IMR-90 (cell line): ENCODE measurements around the gene KRTAP10-11. TPM values are rescaled to one million over a fixed set of nuclear protein-coding genes. Genes with fewer than 3 reads are reported as not detected.

Experiments used
- ATAC-seq: fragments of 200-7000 bp; cut with Tn5 transposase; 2 replicates; pipeline ENCODE4 v1.9.1; 2020; ENCODE audit warnings: low read depth, mild to moderate bottlenecking, moderate library complexity
- BruUV-seq: library from RNA; stranded (reverse); fragments of 400-500 nt; replicated peaks from 2 replicates; lab custom pipeline; 2021; lab: Mats Ljungman, UMichigan
- CTCF ChIA-PET: fragments of 300-600 bp; formaldehyde crosslinking; extraction: SDS; loops from one replicate; lab custom pipeline; 2021; ENCODE audit warnings: antibody characterized with exemption; lab: Yijun Ruan, JAX
- POLR2A ChIA-PET: fragments of 300-600 bp; sonication (Branson Sonifier 250); formaldehyde crosslinking; loops from one replicate; lab custom pipeline; 2022; ENCODE audit warnings: antibody characterized with exemption; ENCODE audit not compliant: unreplicated experiment; lab: Charles Lee
- DNase-seq: peaks from one replicate; pipeline ENCODE4 v3.0.0; 2013
- H2AFZ ChIP-seq: replicated peaks from 2 replicates; pipeline ENCODE3; 2013; ENCODE audit warnings: low read length, mild to moderate bottlenecking; ENCODE audit not compliant: poor library complexity
- H2AK5ac ChIP-seq: 2 replicates; pipeline ENCODE4 v1.6.1; 2013; ENCODE audit warnings: low read depth, low read length, inconsistent platforms
- H2AK9ac ChIP-seq: replicated peaks from 2 replicates; pipeline ENCODE3; 2013; ENCODE audit warnings: mild to moderate bottlenecking, low read depth, low read length, moderate library complexity; ENCODE audit not compliant: poor library complexity
- H2BK120ac ChIP-seq: 2 replicates; pipeline ENCODE4 v1.6.1; 2013; ENCODE audit warnings: low read depth, low read length, inconsistent platforms
- H2BK15ac ChIP-seq: 3 replicates; pipeline ENCODE4 v1.6.1; 2013; ENCODE audit warnings: low read depth, low read length, inconsistent platforms
- H2BK20ac ChIP-seq: 2 replicates; pipeline ENCODE4 v1.6.1; 2013; ENCODE audit warnings: low read depth, mild to moderate bottlenecking, inconsistent platforms, low read length, moderate library complexity
- H2BK5ac ChIP-seq: 2 replicates; pipeline ENCODE4 v1.6.1; 2013; ENCODE audit warnings: mild to moderate bottlenecking, low read depth, low read length, inconsistent platforms; ENCODE audit not compliant: poor library complexity, severe bottlenecking
- H3K14ac ChIP-seq: replicated peaks from 2 replicates; pipeline ENCODE4 v1.6.1; 2013; ENCODE audit warnings: low read depth, low read length, inconsistent platforms
- H3K18ac ChIP-seq: 2 replicates; pipeline ENCODE4 v1.6.1; 2013; ENCODE audit warnings: low read depth, low read length, control low read depth
- H3K23ac ChIP-seq: 2 replicates; pipeline ENCODE4 v1.6.1; 2013; ENCODE audit warnings: low read depth, low read length, inconsistent platforms
- H3K27ac ChIP-seq: 2 replicates; pipeline ENCODE4 v1.5.1; 2013; ENCODE audit warnings: mild to moderate bottlenecking, control low read depth, low read length; ENCODE audit not compliant: insufficient read depth
- H3K27me3 ChIP-seq: 2 replicates; pipeline ENCODE4 v1.6.1; 2013; ENCODE audit warnings: low read length; ENCODE audit not compliant: control insufficient read depth, insufficient read depth
- H3K36me3 ChIP-seq: 2 replicates; pipeline ENCODE4 v1.6.1; 2013; ENCODE audit warnings: low read length, mixed read lengths; ENCODE audit not compliant: control insufficient read depth, insufficient read depth
- H3K4ac ChIP-seq: 2 replicates; pipeline ENCODE4 v1.6.1; 2013; ENCODE audit warnings: low read depth, low read length, inconsistent platforms
- H3K4me1 ChIP-seq: 2 replicates; pipeline ENCODE4 v1.6.1; 2013; ENCODE audit warnings: low read length, mixed read lengths; ENCODE audit not compliant: control insufficient read depth, insufficient read depth
- H3K4me2 ChIP-seq: 2 replicates; pipeline ENCODE4 v1.6.1; 2013; ENCODE audit warnings: low read depth, mild to moderate bottlenecking, control low read depth, low read length, moderate library complexity
- H3K4me3 ChIP-seq: 2 replicates; pipeline ENCODE4 v1.5.1; 2013; ENCODE audit warnings: low read depth, mild to moderate bottlenecking, control low read depth, low read length, moderate library complexity; ENCODE audit not compliant: insufficient read depth
- H3K56ac ChIP-seq: 2 replicates; pipeline ENCODE4 v1.6.1; 2013; ENCODE audit warnings: low read length, inconsistent platforms; ENCODE audit not compliant: insufficient read depth; ENCODE audit errors: extremely low read depth
- H3K79me1 ChIP-seq, 2 experiments: 2 replicates each; pipeline ENCODE4 v1.6.1; 2013; ENCODE audit warnings: low read length in 2 of 2, inconsistent platforms in 1 of 2, low read depth in 1 of 2
- H3K9ac ChIP-seq: 2 replicates; pipeline ENCODE4 v1.6.1; 2013; ENCODE audit warnings: low read depth, low read length, control low read depth
- H3K9me1 ChIP-seq: 2 replicates; pipeline ENCODE4 v1.6.1; 2013; ENCODE audit warnings: low read length, inconsistent platforms; ENCODE audit not compliant: insufficient read depth
- H3K9me3 ChIP-seq: 2 replicates; pipeline ENCODE4 v1.6.1; 2013; ENCODE audit warnings: low read length; ENCODE audit not compliant: control insufficient read depth, insufficient read depth
- H4K20me1 ChIP-seq: 2 replicates; pipeline ENCODE4 v1.6.1; 2013; ENCODE audit warnings: low read length, inconsistent platforms; ENCODE audit not compliant: insufficient read depth
- H4K5ac ChIP-seq: 2 replicates; pipeline ENCODE4 v1.6.1; 2013; ENCODE audit warnings: mild to moderate bottlenecking, low read depth, low read length, control low read depth
- H4K8ac ChIP-seq, 2 experiments: 2 replicates each; pipeline ENCODE4 v1.6.1; 2013; ENCODE audit warnings: low read depth in 2 of 2, low read length in 2 of 2, control low read depth in 1 of 2, inconsistent platforms in 1 of 2
- H4K91ac ChIP-seq: 2 replicates; pipeline ENCODE4 v1.6.1; 2013; ENCODE audit warnings: low read depth, low read length, inconsistent platforms; ENCODE audit not compliant: insufficient read depth
- CTCF ChIP-seq: conservative IDR thresholded peaks from 2 replicates; pipeline ENCODE4 v1.5.1; 2012; ENCODE audit warnings: mild to moderate bottlenecking, low read depth, low read length, improper control_type of control experiment
- ELK1 ChIP-seq: fragments of 150-350 bp; IDR thresholded peaks from 2 replicates; pipeline ENCODE4 v1.6.1; 2016; ENCODE audit warnings: low read depth, mild to moderate bottlenecking, low read length, moderate library complexity, borderline replicate concordance
- FOS ChIP-seq: fragments of 150-350 bp; IDR thresholded peaks from 2 replicates; pipeline ENCODE4 v1.6.1; 2016; ENCODE audit warnings: low read depth, low read length
- MAZ ChIP-seq: IDR thresholded peaks from 2 replicates; pipeline ENCODE4 v1.6.1; 2012; ENCODE audit warnings: low read depth, mild to moderate bottlenecking, low read length, improper control_type of control experiment, moderate library complexity, borderline replicate concordance
- NFE2L2 ChIP-seq: fragments of 150-350 bp; IDR thresholded peaks from 2 replicates; pipeline ENCODE4 v1.6.1; 2016; ENCODE audit warnings: low read depth, mild to moderate bottlenecking, low read length
- RAD21 ChIP-seq: IDR thresholded peaks from 2 replicates; pipeline ENCODE4 v1.6.1; 2012; ENCODE audit warnings: low read length, improper control_type of control experiment
- RCOR1 ChIP-seq: IDR thresholded peaks from 2 replicates; pipeline ENCODE4 v1.6.1; 2012; ENCODE audit warnings: mild to moderate bottlenecking, low read length, improper control_type of control experiment; ENCODE audit not compliant: insufficient replicate concordance
- RFX5 ChIP-seq: IDR thresholded peaks from 2 replicates; pipeline ENCODE4 v1.8.0; 2012; ENCODE audit warnings: low read depth, mild to moderate bottlenecking, low read length, moderate library complexity
- WGBS, 2 experiments: methylation state at CpG; one replicate each; pipeline versions ENCODE4 v1.1.5 to v1.1.7; 2013; ENCODE audit warnings: missing lambda C conversion rate in 2 of 2; ENCODE audit not compliant: insufficient read length in 1 of 2; ENCODE audit errors: extremely low coverage in 2 of 2; 5-methylcytosine and 5-hydroxymethylcytosine counted together
- dilution Hi-C: fragments of 300-500 bp; cut with HindIII; formaldehyde crosslinking; loops from one replicate; pipeline ENCODE4 v1.14.3; 2018; ENCODE audit warnings: low sequenced_read_pairs; ENCODE audit not compliant: unreplicated experiment
- in situ Hi-C: fragments of 300-500 bp; cut with MboI; formaldehyde crosslinking; loops from 3 replicates; pipeline ENCODE4 v1.14.3; 2019; ENCODE audit warnings: low sequenced_read_pairs, inconsistent platforms, mixed read lengths
- intact Hi-C: fragments of 100-400 bp; cut with micrococcal nuclease; formaldehyde crosslinking; loops from 2 replicates; pipeline ENCODE4 v1.10.0; 2022
- polyA plus RNA-seq, 3 experiments: library from polyadenylated mRNA; depleted of rRNA; stranded (reverse); fragments of >200 nt; gene quantifications; 2 replicates each; pipeline ENCODE4 v1.2.3, GENCODE V29; 2012; ENCODE audit warnings: low replicate concordance in 1 of 3
- total RNA-seq: library from RNA; depleted of rRNA; stranded (reverse); fragments of >200 nt; gene quantifications from 2 replicates; pipeline ENCODE4 v1.2.3, GENCODE V29; 2012

The KRTAP10-11 gene
- total and polyA plus RNA-seq, 2 of the 4 experiments (the other 2 are of a cell fraction): not detected

- in situ Hi-C loops: no loop called here
- Histone ChIP-seq H3K27ac (no peak overlapping the region), H2BK20ac (no peak overlapping the region), H2AFZ (peak overlapping the region; percentile 14), H3K23ac (no peak overlapping the region), H3K4me3 (no peak overlapping the region), H2AK9ac (no peak overlapping the region), H3K14ac (no peak overlapping the region), H3K27me3 (peaks cover 2% of the 10 kb centered on the region; the same call in 1 of the 2 replicates), H3K4me2 (no peak overlapping the region), H3K9me1 (no peaks in the 10 kb centered on the region), H2BK120ac (no peak overlapping the region), H3K56ac (no peak overlapping the region), H3K79me1 (no peaks in the 10 kb centered on the region), H3K18ac (no peak overlapping the region), H4K8ac (no peak overlapping the region), H2BK5ac (no peak overlapping the region), H3K4ac (no peak overlapping the region), H2AK5ac (no peak overlapping the region), H4K5ac (no peak overlapping the region), H4K91ac (no peak overlapping the region), H4K20me1 (no peaks in the 10 kb centered on the region), H3K4me1 (no peaks in the 10 kb centered on the region), H3K9ac (no peak overlapping the region), H3K36me3 (no peaks in the 10 kb centered on the region), H2BK15ac (no peak overlapping the region), H3K9me3 (peaks cover 3% of the 10 kb centered on the region)
- ATAC-seq: no peak
- intact Hi-C loops: loop anchor here (10.0 kb wide), 1 partner anchor 56 kb away; the partner anchor contains the start of gene TSPEAR
- TF ChIP-seq MAZ (no peak), RCOR1 (no peak), NFE2L2 (no peak), RAD21 (no peak), RFX5 (no peak), FOS (no peak), CTCF (no peak), ELK1 (no peak)
- CTCF ChIA-PET: no interaction called here
- dilution Hi-C loops: no loop called here
- DNase-seq: no peak
- WGBS, 2 experiments: no CpG with 5 or more reads among the region's 5 CpGs
- POLR2A ChIA-PET: no interaction called here
- no TSS peak for BruUV-seq
These were observed 12.3 kb downstream of the KRTAP10-11 start for GRCh38 chr21:44658541-44658910.
